Glutamatergic neuron (in vitro differentiated cells): Measurements from ENCODE around the gene ATP9B. TPM values are rescaled to one million over a fixed set of nuclear protein-coding genes. Genes with fewer than 3 reads are reported as not detected.

Source experiments
- DNase-seq: peaks from one replicate; pipeline ENCODE4 v3.0.0; 2022
- H3K27ac Mint-ChIP-seq: one replicate; pipeline ENCODE4 v1.8.0; 2020; ENCODE audit warnings: mild to moderate bottlenecking, mixed read lengths, inconsistent platforms; ENCODE audit not compliant: unreplicated experiment
- H3K27me3 Mint-ChIP-seq: one replicate; pipeline ENCODE4 v1.8.0; 2020; ENCODE audit warnings: mild to moderate bottlenecking, moderate library complexity, mixed read lengths, inconsistent platforms; ENCODE audit not compliant: unreplicated experiment
- H3K36me3 Mint-ChIP-seq: one replicate; pipeline ENCODE4 v1.8.0; 2020; ENCODE audit warnings: mild to moderate bottlenecking, mixed read lengths, inconsistent platforms; ENCODE audit not compliant: unreplicated experiment
- H3K4me1 Mint-ChIP-seq: one replicate; pipeline ENCODE4 v1.8.0; 2020; ENCODE audit warnings: mild to moderate bottlenecking, low read depth, mixed read lengths, inconsistent platforms; ENCODE audit not compliant: unreplicated experiment
- H3K4me3 Mint-ChIP-seq: one replicate; pipeline ENCODE4 v1.8.0; 2020; ENCODE audit warnings: mild to moderate bottlenecking, mixed read lengths, inconsistent platforms; ENCODE audit not compliant: unreplicated experiment
- H3K9me3 Mint-ChIP-seq: one replicate; pipeline ENCODE4 v1.8.0; 2020; ENCODE audit warnings: mild to moderate bottlenecking, moderate library complexity, mixed read lengths, inconsistent platforms; ENCODE audit not compliant: unreplicated experiment
- CTCF ChIP-seq: fragments of 200-600 bp; sonication (generic); IDR thresholded peaks from one replicate; pipeline ENCODE4 v1.5.0; 2021; ENCODE audit not compliant: partially characterized antibody, unreplicated experiment
- total RNA-seq: library from RNA; stranded (reverse); fragmentation: NEBNext Ultra II Directional; extraction: Animal tissue kit (Norgen Biotek cat#: 25700); gene quantifications from one replicate; pipeline ENCODE4 v1.2.1, GENCODE V29; 2021; ENCODE audit not compliant: unreplicated experiment

The ATP9B gene
- total RNA-seq, 1 donor from 2014 or later: 62.6 TPM

GRCh38 chr18:79204889-79205807 is 136.0 kb downstream of the ATP9B start:
- Mint-ChIP-seq H3K27me3 (no peaks in the 10 kb centered on the region), H3K4me3 (no peak overlapping the region), H3K9me3 (peaks cover 6% of the 10 kb centered on the region), H3K4me1 (peaks cover 3% of the 10 kb centered on the region), H3K36me3 (peaks cover 11% of the 10 kb centered on the region), H3K27ac (no peak overlapping the region)
- no peak for DNase-seq
- no peak for TF ChIP-seq CTCF

GRCh38 chr18:79206444-79206843 is 137.2 kb downstream of the ATP9B start:
- no peak for TF ChIP-seq CTCF
- peaks cover 6% of the 10 kb centered on the region for H3K36me3 Mint-ChIP-seq

GRCh38 chr18:79208906-79209305 is 139.7 kb downstream of the ATP9B start:
- no peak overlapping the region for H3K27ac Mint-ChIP-seq
- DNase-seq: no peak
- H3K4me3 Mint-ChIP-seq: no peak overlapping the region
- no peaks in the 10 kb centered on the region for H3K9me3 Mint-ChIP-seq
- H3K36me3 Mint-ChIP-seq: peaks cover 6% of the 10 kb centered on the region
- TF ChIP-seq CTCF: no peak
- H3K27me3 Mint-ChIP-seq: no peaks in the 10 kb centered on the region
- peaks cover 3% of the 10 kb centered on the region for H3K4me1 Mint-ChIP-seq

More at GRCh38 chr18:79206444-79206843, 137.2 kb downstream of the ATP9B start:
- Mint-ChIP-seq H3K4me3 (no peak overlapping the region), H3K27ac (peak overlapping the region; percentile 26), H3K27me3 (no peaks in the 10 kb centered on the region), H3K9me3 (peaks cover 2% of the 10 kb centered on the region), H3K4me1 (peaks cover 3% of the 10 kb centered on the region)
- DNase-seq: no peak

- Mint-ChIP-seq H3K9me3 (no peaks in the 10 kb centered on the region), H3K4me1 (peaks cover under 1% of the 10 kb centered on the region), H3K4me3 (no peak overlapping the region), H3K27ac (no peak overlapping the region), H3K27me3 (no peaks in the 10 kb centered on the region), H3K36me3 (peaks cover 6% of the 10 kb centered on the region)
- no peak for TF ChIP-seq CTCF
- DNase-seq: no peak
Measured at GRCh38 chr18:79210002-79210910, 141.1 kb downstream of the ATP9B start.
